Measurements from ENCODE around the gene CD300LG. TPM values are rescaled to one million over a fixed set of nuclear protein-coding genes. Genes with fewer than 3 reads are reported as not detected.

The CD300LG gene
- total and polyA plus RNA-seq, 2 donors from 2014 or later: 1.2 to 3.1 TPM

GRCh38 chr17:43877451-43878155 lies 30.6 kb downstream of the CD300LG start:
- no peaks in the 10 kb centered on the region for H3K27me3 ChIP-seq (ENCODE audit: control insufficient read depth, insufficient read depth, low read length)
- DNase-seq: peak in 2 of 5 donors; percentile 41 to 68
- H3K4me1 ChIP-seq (ENCODE audit: control insufficient read depth in 2 of 3, insufficient read depth in 2 of 3, low read depth in 1 of 3, low read length in 3 of 3): peaks cover 0 to 2% (median 0%) of the 10 kb centered on the region in 3 donors
- H3K9me3 ChIP-seq (ENCODE audit: control insufficient read depth in 2 of 3, insufficient read depth in 1 of 3, low read length in 3 of 3): no peaks in the 10 kb centered on the region
- H3K27ac ChIP-seq (ENCODE audit: low read depth in 2 of 2, low read length in 2 of 2): no peak overlapping the region
- H3K4me3 ChIP-seq (ENCODE audit: low read length in 3 of 3): no peak overlapping the region
- intact Hi-C loops (cut with DNase I): no loop called here
- H3K36me3 ChIP-seq (ENCODE audit: control insufficient read depth in 2 of 3, insufficient read depth in 3 of 3, low read length in 3 of 3): no peaks in the 10 kb centered on the region
- no peak overlapping the region for H3K9ac ChIP-seq (ENCODE audit: low read length in 3 of 3)
- FAIRE-seq: no peak
- TF ChIP-seq, protein P1, sequence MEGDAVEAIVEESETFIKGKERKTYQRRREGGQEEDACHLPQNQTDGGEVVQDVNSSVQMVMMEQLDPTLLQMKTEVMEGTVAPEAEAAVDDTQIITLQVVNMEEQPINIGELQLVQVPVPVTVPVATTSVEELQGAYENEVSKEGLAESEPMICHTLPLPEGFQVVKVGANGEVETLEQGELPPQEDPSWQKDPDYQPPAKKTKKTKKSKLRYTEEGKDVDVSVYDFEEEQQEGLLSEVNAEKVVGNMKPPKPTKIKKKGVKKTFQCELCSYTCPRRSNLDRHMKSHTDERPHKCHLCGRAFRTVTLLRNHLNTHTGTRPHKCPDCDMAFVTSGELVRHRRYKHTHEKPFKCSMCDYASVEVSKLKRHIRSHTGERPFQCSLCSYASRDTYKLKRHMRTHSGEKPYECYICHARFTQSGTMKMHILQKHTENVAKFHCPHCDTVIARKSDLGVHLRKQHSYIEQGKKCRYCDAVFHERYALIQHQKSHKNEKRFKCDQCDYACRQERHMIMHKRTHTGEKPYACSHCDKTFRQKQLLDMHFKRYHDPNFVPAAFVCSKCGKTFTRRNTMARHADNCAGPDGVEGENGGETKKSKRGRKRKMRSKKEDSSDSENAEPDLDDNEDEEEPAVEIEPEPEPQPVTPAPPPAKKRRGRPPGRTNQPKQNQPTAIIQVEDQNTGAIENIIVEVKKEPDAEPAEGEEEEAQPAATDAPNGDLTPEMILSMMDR (IDR thresholded peaks at IDR 0.05; ENCODE audit: borderline replicate concordance, extremely low read depth, insufficient read depth): no peak

DNA sequence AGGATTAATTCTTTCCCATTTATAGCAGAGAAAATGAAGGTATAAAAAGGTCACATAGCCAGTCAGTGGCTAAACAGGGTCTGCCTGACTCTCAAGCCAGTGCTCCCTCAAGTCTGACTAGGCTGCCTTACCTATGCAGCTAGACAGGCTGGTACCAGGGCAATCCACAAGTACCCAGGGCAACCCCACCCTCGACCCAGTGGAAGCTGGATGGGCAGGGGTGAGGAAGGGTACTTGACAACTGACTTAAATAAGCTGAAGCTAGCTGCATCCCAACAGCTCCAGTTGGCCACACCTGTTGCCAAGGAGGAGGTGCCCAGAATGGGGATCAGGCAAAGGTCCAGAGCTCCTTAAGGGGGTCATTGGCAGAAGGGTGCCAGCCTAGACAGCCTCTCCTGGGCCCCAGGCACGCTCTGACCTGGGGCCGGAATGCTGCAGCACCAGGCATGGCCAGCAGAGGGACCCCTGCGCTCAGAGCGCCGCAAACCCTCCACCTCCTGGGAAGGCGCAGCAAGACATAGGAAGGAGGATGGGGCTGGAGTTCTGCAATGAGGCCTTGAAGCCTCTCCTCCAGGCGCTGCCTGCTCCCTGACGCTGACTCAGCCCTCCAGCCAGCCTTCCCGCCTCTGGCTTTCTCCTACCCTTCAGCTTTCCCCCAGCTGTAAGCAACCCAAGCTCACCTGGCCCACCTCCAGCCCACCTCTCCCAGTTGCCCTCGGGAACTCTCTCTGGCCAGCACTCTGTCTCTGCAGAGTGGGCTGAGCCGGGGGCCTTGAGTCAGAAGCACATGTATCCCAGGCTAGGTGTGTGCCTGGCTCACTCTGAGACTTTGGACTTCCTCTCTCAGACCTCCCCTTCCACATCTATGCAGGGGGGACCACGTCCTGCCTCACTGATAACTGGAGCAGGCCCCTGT lies 31.5 kb downstream of the CD300LG start:
- H3K9ac ChIP-seq (ENCODE audit: low read length in 3 of 3): no peak overlapping the region
- no peaks in the 10 kb centered on the region for H3K9me3 ChIP-seq (ENCODE audit: control insufficient read depth in 2 of 3, insufficient read depth in 1 of 3, low read length in 3 of 3)
- TF ChIP-seq, protein P1 (IDR thresholded peaks at IDR 0.05; ENCODE audit: borderline replicate concordance, extremely low read depth, insufficient read depth): peak; percentile 84
- H3K4me3 ChIP-seq (ENCODE audit: low read length in 3 of 3): no peak overlapping the region
- DNase-seq: peak; percentile 78 to 87 (median 83)
- no peak overlapping the region for H3K27ac ChIP-seq (ENCODE audit: low read depth in 2 of 2, low read length in 2 of 2)
- H3K27me3 ChIP-seq (ENCODE audit: control insufficient read depth, insufficient read depth, low read length): no peaks in the 10 kb centered on the region
- H3K4me1 ChIP-seq (ENCODE audit: control insufficient read depth in 2 of 3, insufficient read depth in 2 of 3, low read depth in 1 of 3, low read length in 3 of 3): peaks cover 0 to 2% (median 0%) of the 10 kb centered on the region in 3 donors
- H3K36me3 ChIP-seq (ENCODE audit: control insufficient read depth in 2 of 3, insufficient read depth in 3 of 3, low read length in 3 of 3): no peaks in the 10 kb centered on the region
- FAIRE-seq: no peak
- intact Hi-C loops (cut with DNase I): no loop called here

DNA sequence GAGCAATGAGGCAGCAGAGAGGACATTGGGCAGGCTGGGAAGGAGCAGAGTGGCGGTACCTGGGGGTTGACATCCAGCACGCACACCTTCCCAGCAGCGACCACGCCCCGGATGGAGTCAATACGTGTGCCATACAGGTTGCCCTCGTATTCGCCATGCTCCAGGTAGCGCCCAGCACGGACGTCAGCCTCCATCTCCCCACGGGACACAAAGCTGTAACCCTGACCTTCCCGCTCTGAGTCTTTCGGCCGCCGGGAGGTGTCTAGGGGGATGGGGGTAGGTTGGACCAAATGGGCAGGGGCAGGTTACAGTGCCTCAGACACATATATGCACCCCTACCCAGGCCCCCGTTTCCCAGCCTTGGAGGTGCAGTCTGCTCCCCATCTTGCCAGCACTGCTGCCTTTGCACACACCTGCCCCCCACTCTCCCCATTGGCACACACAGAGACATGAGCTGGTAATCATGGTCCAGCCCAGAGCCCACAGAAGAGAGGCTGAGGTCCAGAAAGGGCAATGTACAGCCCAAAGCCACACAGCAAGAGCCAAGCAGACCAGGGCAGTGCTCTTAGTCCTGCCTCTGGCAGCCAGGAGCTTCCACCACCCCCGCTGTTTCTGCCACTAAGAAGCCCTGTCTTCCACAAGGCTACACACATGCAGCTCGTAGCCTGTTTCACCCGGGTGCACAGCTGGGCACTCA lies 32.9 kb downstream of the CD300LG start:
- DNase-seq (peak in 1 of 5 donors; percentile 58), FAIRE-seq (no peak)
- intact Hi-C loops (cut with DNase I): no loop called here
- H3K9me3 ChIP-seq (ENCODE audit: control insufficient read depth in 2 of 3, insufficient read depth in 1 of 3, low read length in 3 of 3): no peaks in the 10 kb centered on the region
- H3K27me3 ChIP-seq (ENCODE audit: control insufficient read depth, insufficient read depth, low read length): no peaks in the 10 kb centered on the region
- no peak overlapping the region for H3K4me3 ChIP-seq (ENCODE audit: low read length in 3 of 3)
- TF ChIP-seq, protein P1 (IDR thresholded peaks at IDR 0.05; ENCODE audit: borderline replicate concordance, extremely low read depth, insufficient read depth): no peak
- peaks cover 0 to 2% (median 0%) of the 10 kb centered on the region in 3 donors for H3K4me1 ChIP-seq (ENCODE audit: control insufficient read depth in 2 of 3, insufficient read depth in 2 of 3, low read depth in 1 of 3, low read length in 3 of 3)
- H3K36me3 ChIP-seq (ENCODE audit: control insufficient read depth in 2 of 3, insufficient read depth in 3 of 3, low read length in 3 of 3): no peaks in the 10 kb centered on the region
- H3K27ac ChIP-seq (ENCODE audit: low read depth in 2 of 2, low read length in 2 of 2): no peak overlapping the region
- no peak overlapping the region for H3K9ac ChIP-seq (ENCODE audit: low read length in 3 of 3)
